NCI-H2196 (cell line): ENCODE data around the gene ZP2.
"Not testable (repeated sequence)": the region's sequence is repeated elsewhere in the genome, so short reads cannot be mapped to it uniquely, and the experiment has no call there.

Experiments
- DNase-seq: peaks from one replicate; lab custom pipeline; 2025; ENCODE audit not compliant: unreplicated experiment; lab: John Stamatoyannopoulos, UW

ZP2 gene

GRCh38 chr16:21211486-21211885 lies at the start of gene ZP2:
TSS of gene ZP2 (minus strand) at chr16:21211574. CDS start at chr16:21211547, 27 bp downstream.
- no peak for DNase-seq

GRCh38 chr16:21257284-21257683 lies 45.9 kb upstream of the ZP2 start:
- no peak for DNase-seq

DNA sequence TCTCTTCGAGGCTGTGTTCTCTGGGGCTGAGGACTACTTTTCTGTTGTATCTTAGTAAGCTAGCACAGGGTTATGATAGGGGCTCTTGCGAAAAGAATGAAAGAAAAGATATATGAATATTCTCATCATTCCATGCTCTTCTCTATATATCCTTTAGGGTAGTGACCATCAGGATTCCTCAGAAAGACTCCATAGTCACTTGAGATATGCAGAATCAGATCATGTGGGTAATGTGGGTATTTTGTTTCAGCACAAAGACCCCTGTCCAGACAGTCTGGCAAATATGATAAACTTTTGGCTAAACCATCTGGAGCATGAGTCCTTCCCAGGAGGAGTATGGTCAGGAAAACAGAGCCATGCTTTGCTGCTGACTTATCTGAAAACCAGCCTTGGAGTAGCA lies 45.3 kb upstream of the ZP2 start:
- no peak for DNase-seq

GRCh38 chr16:21253470-21253869 lies 42.1 kb upstream of the ZP2 start:
- DNase-seq: no peak

DNA sequence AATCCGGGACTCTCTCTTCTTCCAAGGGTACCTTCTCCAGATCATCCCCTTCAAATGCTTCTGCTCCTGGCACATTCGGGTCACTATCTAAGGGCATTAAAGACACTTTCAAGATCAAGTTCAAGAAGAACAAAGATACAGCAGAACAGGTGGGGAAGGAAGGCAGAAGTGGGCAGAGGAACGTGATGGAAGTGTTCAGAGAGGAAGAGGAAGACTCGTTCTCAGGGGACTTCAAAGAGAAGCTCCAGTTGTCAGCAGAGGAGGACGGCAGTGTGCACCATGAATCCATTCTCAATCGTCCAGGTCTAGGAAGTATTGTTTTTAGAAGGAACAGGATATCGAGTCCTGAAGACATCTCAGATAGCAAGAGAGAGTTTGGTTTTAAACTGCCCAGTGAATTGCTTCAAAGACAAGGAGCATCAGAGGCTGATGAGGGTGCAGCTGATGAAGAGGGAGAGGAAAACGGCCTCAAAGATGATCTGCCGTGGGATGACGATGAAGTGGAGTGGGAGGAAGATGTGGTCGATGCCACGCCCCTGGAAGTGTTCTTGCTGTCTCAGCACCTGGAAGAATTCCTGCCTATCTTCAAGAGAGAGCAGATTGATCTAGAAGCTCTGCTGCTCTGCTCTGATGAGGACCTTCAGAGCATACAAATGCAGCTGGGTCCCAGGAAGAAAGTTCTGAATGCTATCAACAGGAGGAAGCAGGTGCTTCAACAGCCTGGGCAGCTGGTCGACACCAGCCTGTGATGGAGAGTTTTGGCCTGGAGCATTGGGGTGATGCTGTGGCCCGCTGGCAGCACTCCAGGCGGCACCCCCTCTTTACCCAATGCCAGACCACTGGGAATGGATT lies 38.9 kb upstream of the ZP2 start:
- DNase-seq: no peak

DNA sequence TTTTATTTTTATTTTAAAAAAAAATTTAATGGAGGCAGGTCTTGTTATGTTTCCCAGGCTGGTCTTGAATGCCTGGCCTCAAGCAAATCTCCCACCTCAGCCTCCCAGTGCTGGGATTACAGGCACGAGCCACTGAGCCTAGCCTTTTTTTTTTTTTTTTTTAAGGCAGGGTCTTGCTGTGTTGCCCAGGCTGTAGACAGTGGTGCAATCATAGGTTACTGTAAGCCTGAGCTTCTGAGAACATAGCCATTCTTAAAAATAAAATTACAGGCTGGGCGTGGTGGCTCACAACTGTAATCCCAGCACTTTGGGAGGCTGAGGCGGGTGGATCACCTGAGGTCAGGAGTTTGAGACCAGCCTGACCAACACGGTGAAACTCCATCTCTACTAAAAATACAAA lies 36.8 kb upstream of the ZP2 start:
- DNase-seq: not testable (repeated sequence)

DNA sequence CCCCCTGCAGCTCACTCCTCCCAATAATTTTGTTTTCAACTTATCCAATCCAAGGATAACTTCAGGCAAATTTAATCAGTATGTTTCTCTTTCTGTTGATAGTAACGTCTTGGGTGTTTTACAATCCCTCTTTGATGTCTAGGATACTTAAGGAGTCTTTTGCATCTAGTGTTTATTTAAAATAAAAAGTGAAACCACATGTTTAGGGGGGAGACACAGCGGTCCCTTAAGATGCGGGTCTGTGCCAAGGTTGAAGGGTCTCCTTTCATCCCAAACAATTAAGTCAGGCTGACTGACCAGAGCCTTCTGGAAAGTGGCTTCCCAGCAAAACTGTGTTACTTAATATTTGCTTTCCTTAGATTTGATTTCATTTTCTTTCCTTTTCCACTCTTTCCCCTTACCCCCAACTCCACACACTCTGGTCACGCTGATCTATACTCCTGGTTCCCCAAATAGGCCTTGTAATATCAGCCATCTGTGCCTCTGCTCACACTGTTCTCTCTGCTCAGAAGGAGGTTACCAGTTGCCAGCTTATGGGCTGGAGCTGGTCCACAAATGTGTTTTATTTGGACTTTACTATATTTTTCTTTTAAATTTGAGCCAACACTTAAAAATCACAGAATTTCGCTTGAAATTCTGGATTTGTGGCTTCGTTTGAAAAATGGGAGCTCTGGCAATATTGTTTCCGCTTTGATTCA lies 33.3 kb upstream of the ZP2 start:
- no peak for DNase-seq

DNA sequence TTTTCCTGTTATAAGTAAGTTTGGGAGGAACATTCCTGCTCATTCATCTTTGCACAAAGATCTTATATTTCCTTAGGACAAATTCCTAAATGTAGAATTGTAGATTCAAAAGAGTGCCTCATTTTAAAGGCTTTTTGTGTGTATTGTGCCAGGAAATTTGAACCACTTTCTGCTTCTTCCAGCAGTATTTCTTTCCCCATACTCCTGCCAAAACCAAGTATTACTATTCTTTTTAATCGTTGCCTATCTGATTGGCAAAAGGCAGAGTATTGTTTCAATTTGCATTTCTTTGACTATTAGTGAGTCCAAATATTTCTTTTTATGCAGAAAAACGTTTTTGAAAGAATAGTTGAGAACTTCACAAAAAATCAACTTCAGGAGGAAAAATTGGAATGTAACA lies 31.4 kb upstream of the ZP2 start:
- DNase-seq: no peak

DNA sequence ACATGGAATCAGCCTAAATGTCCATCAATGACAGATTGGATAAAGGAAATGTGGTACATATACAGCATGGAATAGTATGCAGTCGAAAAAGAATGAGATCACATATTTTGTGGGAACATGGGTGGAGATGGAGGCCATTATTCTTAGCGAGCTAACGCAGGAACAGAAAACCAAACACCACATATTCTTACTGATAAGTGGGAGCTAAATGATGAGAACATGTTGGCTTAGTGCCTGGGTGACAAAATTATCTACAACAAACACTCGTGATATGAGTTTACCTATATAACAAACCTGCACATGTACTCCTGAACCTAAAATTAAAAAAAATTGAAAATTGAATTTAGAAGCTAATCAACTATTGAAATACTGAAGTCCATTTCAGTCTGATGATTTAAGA lies 28.3 kb upstream of the ZP2 start:
- DNase-seq: peak; percentile 8

DNA sequence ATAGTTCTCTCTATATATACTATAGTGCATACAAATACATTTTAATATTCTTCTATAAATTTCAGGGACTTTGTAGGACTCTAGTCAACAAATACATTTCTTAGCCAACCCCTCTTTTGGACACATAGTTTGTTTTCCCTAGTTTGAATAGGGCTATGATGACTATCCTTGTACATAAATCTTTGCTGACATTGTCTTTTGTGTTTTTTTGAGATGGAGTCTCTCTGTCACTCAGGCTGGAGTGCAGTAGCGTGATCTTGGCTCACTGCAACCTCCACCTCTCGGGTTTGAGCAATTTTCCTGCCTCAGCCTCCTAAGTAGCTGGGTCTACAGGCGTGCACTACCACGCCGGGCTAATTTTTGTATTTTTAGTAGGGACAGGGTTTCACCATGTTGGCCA lies 25.5 kb upstream of the ZP2 start:
- no peak for DNase-seq

DNA sequence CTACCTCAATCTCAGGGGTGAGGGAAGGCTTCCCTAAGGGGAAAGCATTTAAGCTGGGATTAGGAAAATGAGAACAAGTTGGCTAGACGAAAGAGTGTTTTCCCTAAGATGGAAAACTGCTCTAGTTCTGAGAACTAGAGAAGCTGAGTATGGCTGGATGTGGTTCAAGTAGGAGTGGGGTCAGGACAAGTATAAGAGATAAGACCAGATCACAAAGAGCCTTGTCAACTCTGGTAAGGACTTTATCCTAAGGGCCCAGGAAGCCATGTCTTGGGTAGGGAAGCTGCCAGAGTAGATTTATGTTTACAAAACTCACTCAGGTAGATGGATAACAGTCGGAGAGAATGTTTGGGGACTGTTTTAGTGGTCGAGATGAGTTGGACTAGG lies 23.8 kb upstream of the ZP2 start:
- no peak for DNase-seq

DNA sequence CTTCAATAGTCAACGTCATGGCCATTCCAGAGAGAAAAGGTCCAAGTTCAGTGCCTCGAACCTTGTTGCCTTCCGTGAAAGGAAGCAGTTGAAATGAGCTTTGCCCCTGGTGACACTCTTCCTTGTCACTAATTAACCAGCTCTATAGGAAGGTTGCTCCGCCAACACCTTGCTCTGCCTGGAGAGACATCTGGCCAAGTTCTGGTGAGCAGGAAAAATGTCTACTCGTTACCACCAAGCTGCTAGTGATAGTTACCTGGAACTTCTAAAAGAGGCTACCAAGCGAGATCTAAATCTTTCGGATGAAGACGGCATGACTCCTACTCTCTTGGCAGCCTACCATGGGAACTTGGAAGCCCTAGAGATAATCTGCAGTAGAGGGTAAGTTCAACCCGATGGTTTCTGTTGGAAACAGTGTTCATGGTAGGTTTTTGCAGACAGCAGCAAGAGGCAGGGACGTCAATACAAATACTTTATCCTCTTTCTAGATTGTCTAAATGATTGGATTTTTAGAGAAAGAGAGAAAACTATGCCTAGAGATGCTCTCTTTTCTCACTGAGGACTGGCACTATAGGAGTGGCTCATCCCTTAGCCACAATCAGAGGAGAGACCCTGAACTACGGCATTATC lies 22.3 kb upstream of the ZP2 start, which contains the start of gene ANKS4B:
Gene ANKS4B, plus strand, starts transcription at position 179 of the 630 bp plus-strand sequence. Its CDS starts 39 bp downstream, at position 218.
- no peak for DNase-seq

DNA sequence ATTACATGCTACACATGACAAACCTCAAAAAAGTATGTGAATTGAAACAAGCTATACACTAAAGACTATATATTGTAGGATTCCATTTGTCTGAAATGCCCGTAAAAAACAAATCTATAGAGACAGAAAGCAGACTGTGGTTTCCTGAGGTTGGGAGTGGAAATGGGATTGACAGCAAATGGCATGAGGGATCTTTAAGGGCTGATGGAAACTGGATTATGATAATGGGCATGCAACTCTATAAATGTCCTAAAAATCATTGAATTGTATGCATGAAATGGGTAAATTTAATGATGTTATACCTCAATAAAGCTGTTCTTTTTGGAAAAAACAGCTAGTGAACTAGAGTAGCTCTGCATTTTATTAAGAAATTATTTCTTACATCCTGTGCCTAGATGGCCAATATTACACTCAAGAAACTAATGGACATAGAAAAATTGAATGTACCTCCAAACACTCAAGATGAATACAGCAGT lies 21.7 kb upstream of the ZP2 start:
- DNase-seq: no peak

- DNase-seq: no peak
Measured at GRCh38 chr16:21228361-21228872, 17.0 kb upstream of the ZP2 start.

- DNase-seq: no peak
Measured at GRCh38 chr16:21227866-21228265, 16.5 kb upstream of the ZP2 start.

DNA sequence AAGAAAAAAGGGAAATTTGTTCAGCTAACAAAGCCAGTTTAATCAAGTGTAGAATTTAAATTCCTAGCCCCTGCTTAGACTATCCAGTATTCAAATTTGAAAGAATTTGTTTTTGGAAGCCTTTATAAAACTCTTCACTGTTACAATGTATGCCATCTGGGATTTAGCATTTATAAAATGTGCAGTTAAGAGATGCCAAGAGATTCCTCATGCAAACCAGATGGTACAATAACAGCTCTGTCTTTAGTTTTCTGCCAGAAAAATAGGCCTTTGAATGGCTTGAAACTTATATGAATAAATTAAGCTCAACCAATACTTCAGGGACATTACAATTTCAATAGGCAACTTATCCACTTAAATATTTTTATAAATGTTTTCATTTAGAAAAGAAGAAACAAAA lies 15.4 kb upstream of the ZP2 start:
- DNase-seq: no peak

- no peak for DNase-seq
Measured at GRCh38 chr16:21224800-21225199, 13.4 kb upstream of the ZP2 start.

GRCh38 chr16:21223787-21224186 lies 12.4 kb upstream of the ZP2 start:
- DNase-seq: no peak

- no peak for DNase-seq
Measured at GRCh38 chr16:21222495-21223337, 11.3 kb upstream of the ZP2 start.

DNA sequence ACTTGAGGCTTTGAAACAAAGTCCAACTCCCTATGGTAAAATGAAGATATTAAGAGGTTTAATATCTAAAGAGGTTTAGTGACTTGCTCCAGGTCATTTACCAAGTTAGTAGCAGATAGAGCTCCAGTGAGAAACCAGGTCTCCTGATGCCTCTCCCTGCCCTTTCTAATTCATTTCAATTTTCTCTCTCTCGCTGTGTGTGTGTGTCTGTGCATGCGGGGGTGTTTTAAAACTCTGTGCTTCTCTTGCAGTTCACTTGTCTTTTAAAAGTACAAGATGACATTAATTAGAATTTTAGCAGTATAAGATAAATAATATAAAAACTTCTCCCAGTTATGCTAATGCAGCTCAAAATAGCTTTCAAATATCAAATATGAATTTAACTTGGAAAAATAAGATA lies 8.2 kb upstream of the ZP2 start:
- no peak for DNase-seq

DNA sequence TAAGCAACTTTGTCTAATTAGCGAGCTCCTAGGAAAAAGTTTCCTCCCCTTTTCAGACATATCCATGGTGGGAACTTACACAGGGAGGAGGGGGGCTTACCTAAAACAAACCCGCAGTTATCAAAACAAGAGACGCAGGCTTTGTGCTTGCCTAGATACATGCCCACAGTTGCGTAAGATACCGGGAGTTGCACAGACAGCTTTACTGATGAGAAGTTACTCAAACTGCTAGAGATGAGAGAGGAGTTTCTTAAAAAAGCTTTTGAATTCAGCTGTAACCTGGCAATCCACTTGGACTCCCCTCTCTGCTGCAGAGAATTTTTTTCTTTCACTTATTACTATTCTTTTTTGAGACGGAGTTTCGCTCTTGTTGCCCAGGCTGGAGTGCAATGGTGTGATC lies 6.8 kb upstream of the ZP2 start:
- DNase-seq: no peak
